ENCODE measurements around the gene ATP6AP1.

Gene ATP6AP1

GRCh38 chrX:154473683-154474082 is 45.2 kb downstream of the ATP6AP1 start:
- TF ChIP-seq EZH2phosphoT487 (IDR thresholded peaks at IDR 0.05; ENCODE audit: low read depth) (no peak), CTCF (IDR thresholded peaks at IDR 0.05; ENCODE audit: low read depth, low read length) (no peak)
- no peak overlapping the region for H3K27ac ChIP-seq (ENCODE audit: low read length)
- H2AFZ ChIP-seq (ENCODE audit: low read depth, low read length), result no peak overlapping the region
- H3K4me3 ChIP-seq (ENCODE audit: low read length), result no peak overlapping the region
- no peaks in the 10 kb centered on the region for H4K20me1 ChIP-seq (ENCODE audit: insufficient read depth, low read length)
- peaks cover 3% of the 10 kb centered on the region; the same call in 1 of the 2 replicates for H3K4me1 ChIP-seq (ENCODE audit: low read length)
- no peak overlapping the region for H3K9ac ChIP-seq (ENCODE audit: low read length)
- no peaks in the 10 kb centered on the region for H3K9me3 ChIP-seq (ENCODE audit: insufficient read depth, low read length)
- no peak overlapping the region for H3K4me2 ChIP-seq (ENCODE audit: low read length)
- H3K36me3 ChIP-seq (replicated peaks; ENCODE audit: low read depth, low read length), result peaks cover 3% of the 10 kb centered on the region
- 0 out of 2 replicates have a peak, but pooled peaks cover 2% of the 10 kb centered on the region for H3K79me2 ChIP-seq (ENCODE audit: low read length)
- no peaks in the 10 kb centered on the region for H3K27me3 ChIP-seq (ENCODE audit: low read depth, low read length)

- no peaks in the 10 kb centered on the region for H3K27me3 ChIP-seq (ENCODE audit: low read depth, low read length)
- no peaks in the 10 kb centered on the region for H3K9me3 ChIP-seq (ENCODE audit: insufficient read depth, low read length)
- no peak for TF ChIP-seq EZH2phosphoT487 (IDR thresholded peaks at IDR 0.05; ENCODE audit: low read depth)
- TF ChIP-seq CTCF (IDR thresholded peaks at IDR 0.05; ENCODE audit: low read depth, low read length), result no peak
- peaks cover 18% of the 10 kb centered on the region for H3K4me1 ChIP-seq (ENCODE audit: low read length)
- H3K79me2 ChIP-seq (ENCODE audit: low read length), result 0 out of 2 replicates have a peak, but pooled peaks cover 2% of the 10 kb centered on the region
- no peak overlapping the region for H3K4me3 ChIP-seq (ENCODE audit: low read length)
- H3K9ac ChIP-seq (ENCODE audit: low read length), result no peak overlapping the region
- no peak overlapping the region for H2AFZ ChIP-seq (ENCODE audit: low read depth, low read length)
- H4K20me1 ChIP-seq (ENCODE audit: insufficient read depth, low read length), result no peaks in the 10 kb centered on the region
- peaks cover 3% of the 10 kb centered on the region for H3K36me3 ChIP-seq (replicated peaks; ENCODE audit: low read depth, low read length)
- no peak overlapping the region for H3K27ac ChIP-seq (ENCODE audit: low read length)
- H3K4me2 ChIP-seq (ENCODE audit: low read length), result no peak overlapping the region
Measured at GRCh38 chrX:154476821-154477220, 48.3 kb downstream of the ATP6AP1 start.

- H4K20me1 ChIP-seq (ENCODE audit: insufficient read depth, low read length), result no peaks in the 10 kb centered on the region
- 0 out of 2 replicates have a peak, but pooled peaks cover 2% of the 10 kb centered on the region for H3K79me2 ChIP-seq (ENCODE audit: low read length)
- H3K9ac ChIP-seq (ENCODE audit: low read length), result peak overlapping the region; percentile 83
- no peaks in the 10 kb centered on the region for H3K27me3 ChIP-seq (ENCODE audit: low read depth, low read length)
- H3K4me3 ChIP-seq (ENCODE audit: low read length), result peak overlapping the region; percentile 95
- H2AFZ ChIP-seq (ENCODE audit: low read depth, low read length), result no peak overlapping the region
- no peak for TF ChIP-seq EZH2phosphoT487 (IDR thresholded peaks at IDR 0.05; ENCODE audit: low read depth)
- TF ChIP-seq CTCF (IDR thresholded peaks at IDR 0.05; ENCODE audit: low read depth, low read length), result no peak
- peaks cover 24% of the 10 kb centered on the region for H3K4me1 ChIP-seq (ENCODE audit: low read length)
- H3K9me3 ChIP-seq (ENCODE audit: insufficient read depth, low read length), result no peaks in the 10 kb centered on the region
- H3K36me3 ChIP-seq (replicated peaks; ENCODE audit: low read depth, low read length), result peaks cover 3% of the 10 kb centered on the region
- H3K27ac ChIP-seq (ENCODE audit: low read length), result no peak overlapping the region
- H3K4me2 ChIP-seq (ENCODE audit: low read length), result peak overlapping the region; percentile 99
Measured at GRCh38 chrX:154477891-154478477, 49.5 kb downstream of the ATP6AP1 start.

- H3K9ac ChIP-seq (ENCODE audit: low read length), result peak within 1 kb of the TSS; percentile 83
- peaks cover 4% of the 10 kb centered on the region for H3K36me3 ChIP-seq (replicated peaks; ENCODE audit: low read depth, low read length)
- peak within 1 kb of the TSS; percentile 87 for H3K27ac ChIP-seq (ENCODE audit: low read length)
- H3K79me2 ChIP-seq (ENCODE audit: low read length), result 0 out of 2 replicates have a peak, but pooled peaks cover 2% of the 10 kb centered on the region
- no peaks in the 10 kb centered on the region for H3K9me3 ChIP-seq (ENCODE audit: insufficient read depth, low read length)
- no peaks in the 10 kb centered on the region for H3K27me3 ChIP-seq (ENCODE audit: low read depth, low read length)
- H3K4me3 ChIP-seq (ENCODE audit: low read length), result peak within 1 kb of the TSS; percentile 95
- no peaks in the 10 kb centered on the region for H4K20me1 ChIP-seq (ENCODE audit: insufficient read depth, low read length)
- peak within 1 kb of the TSS; percentile 87; the same call in 1 of the 2 replicates for H2AFZ ChIP-seq (ENCODE audit: low read depth, low read length)
- TF ChIP-seq EZH2phosphoT487 (IDR thresholded peaks at IDR 0.05; ENCODE audit: low read depth) (no peak), CTCF (IDR thresholded peaks at IDR 0.05; ENCODE audit: low read depth, low read length) (no peak)
- H3K4me1 ChIP-seq (ENCODE audit: low read length), result peaks cover 24% of the 10 kb centered on the region
- H3K4me2 ChIP-seq (ENCODE audit: low read length), result peak within 1 kb of the TSS; percentile 99
Measured at GRCh38 chrX:154478728-154479622, 50.5 kb downstream of the ATP6AP1 start, which contains the start of gene LAGE3. LAGE3 (minus strand) TSS chrX:154479281; CDS start chrX:154478915, 366 bp downstream.
